ENCODE measurements around the gene GRAMD2B.

Gene GRAMD2B

GRCh38 chr5:126428421-126428820, 5.2 kb downstream of the GRAMD2B start:
- DNase-seq (ENCODE audit: low read depth): no peak
- H3K4me3 ChIP-seq (ENCODE audit: low read depth, low read length): no peak overlapping the region
- no peak for TF ChIP-seq CTCF (conservative IDR thresholded peaks at IDR 0.05; ENCODE audit: low read depth, low read length)

- TF ChIP-seq CTCF (conservative IDR thresholded peaks at IDR 0.05; ENCODE audit: low read depth, low read length): no peak
- DNase-seq (ENCODE audit: low read depth): peak; percentile 19
- no peak overlapping the region for H3K4me3 ChIP-seq (ENCODE audit: low read depth, low read length)
Measured at GRCh38 chr5:126430631-126431030, 7.4 kb downstream of the GRAMD2B start.

GRCh38 chr5:126433701-126434100, 10.5 kb downstream of the GRAMD2B start:
- H3K4me3 ChIP-seq (ENCODE audit: low read depth, low read length): no peak overlapping the region
- peak; percentile 46 for DNase-seq (ENCODE audit: low read depth)
- no peak for TF ChIP-seq CTCF (conservative IDR thresholded peaks at IDR 0.05; ENCODE audit: low read depth, low read length)

GRCh38 chr5:126435261-126435660, 12.1 kb downstream of the GRAMD2B start:
- TF ChIP-seq CTCF (conservative IDR thresholded peaks at IDR 0.05; ENCODE audit: low read depth, low read length): no peak

GRCh38 chr5:126435714-126436113, 12.5 kb downstream of the GRAMD2B start:
- TF ChIP-seq CTCF (conservative IDR thresholded peaks at IDR 0.05; ENCODE audit: low read depth, low read length): no peak
- no peak overlapping the region for H3K4me3 ChIP-seq (ENCODE audit: low read depth, low read length)
- no peak for DNase-seq (ENCODE audit: low read depth)

More at GRCh38 chr5:126435261-126435660, 12.1 kb downstream of the GRAMD2B start:
- no peak for DNase-seq (ENCODE audit: low read depth)
- no peak overlapping the region for H3K4me3 ChIP-seq (ENCODE audit: low read depth, low read length)

GRCh38 chr5:126437721-126438120, 14.5 kb downstream of the GRAMD2B start:
- DNase-seq (ENCODE audit: low read depth): no peak
- no peak overlapping the region for H3K4me3 ChIP-seq (ENCODE audit: low read depth, low read length)
- no peak for TF ChIP-seq CTCF (conservative IDR thresholded peaks at IDR 0.05; ENCODE audit: low read depth, low read length)

GRCh38 chr5:126438267-126438666, 15.1 kb downstream of the GRAMD2B start:
- DNase-seq (ENCODE audit: low read depth): no peak
- TF ChIP-seq CTCF (conservative IDR thresholded peaks at IDR 0.05; ENCODE audit: low read depth, low read length): no peak
- no peak overlapping the region for H3K4me3 ChIP-seq (ENCODE audit: low read depth, low read length)
